Tibial nerve (tissue), 4 donors: ENCODE data around the gene ZNF516. TPM values are rescaled to one million over a fixed set of nuclear protein-coding genes. Genes with fewer than 3 reads are reported as not detected.

Source experiments
- DNase-seq, 2 donors: peaks; one replicate each; pipeline ENCODE4 v3.0.0-alpha.2; 2019; ENCODE audit warnings: low spot score in 2 of 2
- H3K27ac ChIP-seq, 4 donors: fragments of 200-600 bp; sonication (generic) in 3 of 4; one replicate each; pipeline ENCODE4 v1.5.1; 2017 to 2019; ENCODE audit warnings: mild to moderate bottlenecking in 1 of 4
- H3K27me3 ChIP-seq, 2 donors: fragments of 200-600 bp; sonication (generic) in 1 of 2; one replicate each; pipeline versions ENCODE4 v1.5.1 to v1.6.0; 2017 to 2019
- H3K36me3 ChIP-seq, 3 donors: fragments of 200-600 bp; sonication (generic); one replicate each; pipeline ENCODE4 v1.5.1; 2018 to 2019
- H3K4me1 ChIP-seq, 4 donors: fragments of 200-600 bp; sonication (generic) in 3 of 4; one replicate each; pipeline ENCODE4 v1.5.1; 2017 to 2019
- H3K4me3 ChIP-seq, 4 donors: fragments of 200-600 bp; sonication (generic) in 3 of 4; one replicate each; pipeline ENCODE4 v1.5.1; 2017 to 2019; ENCODE audit warnings: mild to moderate bottlenecking in 1 of 4, moderate library complexity in 1 of 4
- H3K9me3 ChIP-seq, 4 donors: fragments of 200-600 bp; sonication (generic) in 3 of 4; one replicate each; pipeline ENCODE4 v1.5.1; 2017 to 2019
- CTCF ChIP-seq, 5 experiments: fragments of 200-600 bp in 3 of 5; fragments of 450-650 bp in 2 of 5; sonication (generic) in 3 of 5; IDR thresholded peaks; one replicate each; pipeline ENCODE4 v1.5.1; 2016 to 2019; ENCODE audit warnings: antibody characterized with exemption in 5 of 5, mild to moderate bottlenecking in 3 of 5, moderate library complexity in 2 of 5
- EP300 ChIP-seq, 2 donors: sonication (generic); formaldehyde crosslinking; IDR thresholded peaks; one replicate each; pipeline ENCODE4 v1.6.1; 2017; ENCODE audit warnings: antibody characterized with exemption in 2 of 2, mild to moderate bottlenecking in 1 of 2
- POLR2A ChIP-seq, 2 donors: fragments of 450-650 bp; IDR thresholded peaks; one replicate each; pipeline ENCODE4 v1.6.1; 2017; ENCODE audit warnings: antibody characterized with exemption in 2 of 2, mild to moderate bottlenecking in 2 of 2, moderate library complexity in 2 of 2
- WGBS, 2 donors: methylation state at CpG; one replicate each; pipeline ENCODE4 v1.1.5; 2018; 5-methylcytosine and 5-hydroxymethylcytosine counted together
- total RNA-seq, 4 donors: library from RNA; depleted of rRNA; stranded (reverse); fragments of >200 nt; gene quantifications; one replicate each; pipeline ENCODE4 v1.1.0, GENCODE V29; 2016

Gene ZNF516
- total RNA-seq, 4 donors from 2014 or later = 31.4 to 63.0 (median 45.5) TPM

GRCh38 chr18:76468345-76469304, 26.4 kb downstream of the ZNF516 start:
- H3K4me3 ChIP-seq = no peak overlapping the region
- no peaks in the 10 kb centered on the region for H3K9me3 ChIP-seq
- peak overlapping the region in 1 of 4 donors; percentile 56 for H3K27ac ChIP-seq
- no peaks in the 10 kb centered on the region for H3K27me3 ChIP-seq
- WGBS, 2 donors = 82 to 86% methylated on average over 16 of the region's 16 CpGs
- peaks cover 0 to 5% (median 0%) of the 10 kb centered on the region in 3 donors for H3K36me3 ChIP-seq
- TF ChIP-seq EP300 (IDR thresholded peaks at IDR 0.05) (no peak), CTCF (IDR thresholded peaks at IDR 0.05) (no peak), POLR2A (IDR thresholded peaks at IDR 0.05) (no peak)
- H3K4me1 ChIP-seq = peaks cover 0 to 71% (median 16%) of the 10 kb centered on the region in 4 donors
- no peak for DNase-seq

GRCh38 chr18:76467371-76468190, 27.5 kb downstream of the ZNF516 start:
- Histone ChIP-seq H3K27ac (peak overlapping the region in 2 of 4 donors; percentile 56 to 57), H3K27me3 (no peaks in the 10 kb centered on the region), H3K4me3 (peak overlapping the region in 1 of 4 donors; percentile 15), H3K36me3 (peaks cover 0 to 11% (median 0%) of the 10 kb centered on the region in 3 donors), H3K4me1 (peaks cover 0 to 68% (median 15%) of the 10 kb centered on the region in 4 donors), H3K9me3 (no peaks in the 10 kb centered on the region)
- WGBS, 2 donors = 33 to 45% methylated on average over 19 of the region's 19 CpGs
- DNase-seq = no peak
- TF ChIP-seq EP300 (IDR thresholded peaks at IDR 0.05) = peak in 1 of 2 donors; percentile 7
- TF ChIP-seq POLR2A (IDR thresholded peaks at IDR 0.05) = no peak

DNA sequence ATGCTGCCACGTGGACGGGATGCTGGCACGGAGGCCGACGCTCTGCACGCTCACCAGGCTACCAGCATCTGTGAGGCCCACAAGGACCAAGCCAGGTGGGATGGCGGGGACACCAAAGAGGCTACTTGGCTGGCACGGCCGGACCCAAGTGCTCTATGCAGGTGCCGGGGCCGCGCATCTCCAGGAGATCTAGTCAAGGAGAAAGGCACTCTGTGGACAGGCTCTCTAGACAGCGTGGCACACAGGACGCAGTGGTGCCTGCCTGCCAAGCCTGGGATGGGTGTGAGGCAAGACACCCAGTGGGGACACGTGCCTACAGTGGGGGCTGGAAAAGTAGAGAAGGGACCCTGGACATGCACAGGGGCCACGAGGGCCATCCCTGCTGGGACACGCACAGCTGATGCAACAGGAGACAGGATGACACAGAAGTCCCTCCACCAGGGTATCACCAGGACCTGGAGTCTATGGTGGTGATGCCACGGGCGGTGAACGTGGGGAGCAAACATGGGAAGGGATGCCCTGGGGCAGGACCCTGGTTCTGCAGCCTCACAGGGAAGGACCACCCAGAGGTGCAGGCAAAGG, 28.5 kb downstream of the ZNF516 start:
- H3K4me1 ChIP-seq = peaks cover 0 to 63% (median 12%) of the 10 kb centered on the region in 4 donors
- no peaks in the 10 kb centered on the region for H3K9me3 ChIP-seq
- WGBS, 2 donors = 89 to 91% methylated on average over 19 to 20 of the region's 20 CpGs
- DNase-seq = no peak
- TF ChIP-seq EP300 (IDR thresholded peaks at IDR 0.05) = no peak
- TF ChIP-seq CTCF (IDR thresholded peaks at IDR 0.05) = no peak
- TF ChIP-seq POLR2A (IDR thresholded peaks at IDR 0.05) = no peak
- no peak overlapping the region for H3K4me3 ChIP-seq
- no peaks in the 10 kb centered on the region for H3K27me3 ChIP-seq
- H3K36me3 ChIP-seq = peaks cover 0 to 20% (median 0%) of the 10 kb centered on the region in 3 donors
- no peak overlapping the region for H3K27ac ChIP-seq

DNA sequence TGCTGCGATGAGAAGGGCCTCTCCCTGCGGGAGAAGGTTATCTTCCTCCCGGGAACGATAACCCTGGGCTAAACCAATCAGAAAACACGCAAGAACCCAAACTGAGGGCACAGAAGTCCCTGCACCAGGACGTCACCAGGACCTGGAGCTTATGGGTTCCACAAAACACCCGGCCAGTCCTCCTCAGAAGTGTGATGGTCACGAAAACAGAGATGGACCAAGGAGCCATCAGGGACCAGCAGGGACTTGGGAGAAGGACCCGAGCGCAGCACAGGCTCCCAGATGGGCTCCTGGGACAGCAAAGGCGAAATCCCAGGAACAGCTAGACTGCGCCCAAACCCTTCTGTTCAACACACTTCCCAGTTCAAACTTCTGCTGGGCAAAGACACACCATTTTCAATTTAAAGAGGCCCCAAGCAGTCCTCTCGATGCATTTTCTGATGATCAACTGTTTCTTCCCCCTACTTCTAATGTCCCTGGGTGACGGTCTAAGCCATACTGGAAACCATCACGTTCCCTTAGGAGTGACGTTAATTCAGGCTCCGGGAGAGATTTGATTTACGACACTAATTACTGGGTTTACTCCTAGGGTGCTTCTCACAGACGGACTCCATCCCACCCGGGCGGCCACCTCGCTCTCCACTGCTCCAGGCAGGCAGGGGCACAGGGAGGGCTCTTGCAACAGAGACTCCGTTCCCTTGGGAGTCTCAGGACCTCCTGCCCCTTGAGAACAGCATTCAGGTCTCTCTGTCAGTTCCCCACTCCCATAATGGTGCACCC, 29.2 kb downstream of the ZNF516 start:
- 88 to 92% methylated on average over 23 of the region's 23 CpGs for WGBS, 2 donors
- Histone ChIP-seq H3K27me3 (no peaks in the 10 kb centered on the region), H3K27ac (no peak overlapping the region), H3K9me3 (no peaks in the 10 kb centered on the region), H3K4me1 (peaks cover 0 to 63% (median 13%) of the 10 kb centered on the region in 4 donors), H3K4me3 (no peak overlapping the region), H3K36me3 (peaks cover 0 to 22% (median 0%) of the 10 kb centered on the region in 3 donors)
- TF ChIP-seq EP300 (IDR thresholded peaks at IDR 0.05) (no peak), CTCF (IDR thresholded peaks at IDR 0.05) (no peak), POLR2A (IDR thresholded peaks at IDR 0.05) (no peak)
- DNase-seq = no peak
